Small intestine (tissue), 7 donors: Measurements from ENCODE around the gene MNAT1. TPM values are rescaled to one million over a fixed set of nuclear protein-coding genes. Genes with fewer than 3 reads are reported as not detected.
A peak's percentile ranks its signal among the peaks of the same experiment; 100 is the strongest.

ENCODE experiments used
- DNase-seq, 2 donors: peaks; one replicate each; pipeline versions ENCODE4 v3.0.0 to v3.0.0-alpha.2; 2013
- FAIRE-seq: peaks from 2 replicates; lab custom pipeline; 2012; peaks lifted over from hg19 to GRCh38; lab: Jason Lieb, UNC
- H3K27ac ChIP-seq, 3 donors: one replicate each; pipeline ENCODE4 v1.5.1; 2013; ENCODE audit warnings: low read length in 2 of 3, mild to moderate bottlenecking in 2 of 3, control low read depth in 1 of 3, inconsistent platforms in 1 of 3, low read depth in 1 of 3, moderate library complexity in 1 of 3
- H3K27me3 ChIP-seq, 3 donors: one replicate each; pipeline ENCODE4 v1.6.1; 2013; ENCODE audit warnings: low read length in 3 of 3, inconsistent platforms in 1 of 3; ENCODE audit not compliant: control insufficient read depth in 3 of 3, insufficient read depth in 3 of 3
- H3K36me3 ChIP-seq, 3 donors: one replicate each; pipeline ENCODE4 v1.6.1; 2013; ENCODE audit warnings: low read length in 3 of 3, inconsistent platforms in 1 of 3, low read depth in 1 of 3, mild to moderate bottlenecking in 1 of 3, moderate library complexity in 1 of 3; ENCODE audit not compliant: control insufficient read depth in 3 of 3, insufficient read depth in 2 of 3
- H3K4me1 ChIP-seq, 3 donors: one replicate each; pipeline ENCODE4 v1.6.1; 2013; ENCODE audit warnings: low read length in 2 of 3, inconsistent platforms in 1 of 3, low read depth in 1 of 3, mild to moderate bottlenecking in 1 of 3, moderate library complexity in 1 of 3; ENCODE audit not compliant: control insufficient read depth in 3 of 3, insufficient read depth in 2 of 3
- H3K4me3 ChIP-seq, 3 donors: one replicate each; pipeline ENCODE4 v1.5.1; 2013; ENCODE audit warnings: low read length in 3 of 3, control low read depth in 1 of 3, inconsistent platforms in 1 of 3, low read depth in 1 of 3, mild to moderate bottlenecking in 1 of 3, moderate library complexity in 1 of 3
- H3K9me3 ChIP-seq, 2 donors: one replicate each; pipeline ENCODE4 v1.6.1; 2013; ENCODE audit warnings: low read depth in 1 of 2, low read length in 1 of 2; ENCODE audit not compliant: control insufficient read depth in 2 of 2, insufficient read depth in 1 of 2
- WGBS, 3 donors: extraction: QIAGEN DNeasy Blood & Tissue Kit; methylation state at CpG; one replicate each; pipeline ENCODE4 v1.1.7; 2013; 5-methylcytosine and 5-hydroxymethylcytosine counted together
- polyA plus RNA-seq, 4 donors: library from polyadenylated mRNA; stranded (reverse) in 3 of 4; unstranded in 1 of 4; fragments of 200-250 nt in 3 of 4; fragments of 120-200 nt in 1 of 4; gene quantifications; one replicate each; pipeline versions ENCODE4 v1.2.1 to v1.2.3, GENCODE V29; 2013
- donor health status: healthy with polysubstance abuse.
- donor health status: control.
- donor health status: control.
- donor health status: Bipolar disorder and iron deficiency.
- donor health status: healthy.

The MNAT1 gene
- polyA plus RNA-seq, 4 donors, result 9.5 to 28.7 (median 12.8) TPM

- DNase-seq, result no peak
- no peak overlapping the region for H3K27ac ChIP-seq
- H3K4me1 ChIP-seq, result no peaks in the 10 kb centered on the region
- peaks cover 0 to 2% (median 0%) of the 10 kb centered on the region in 3 donors for H3K27me3 ChIP-seq
- no peak for FAIRE-seq
- no peaks in the 10 kb centered on the region for H3K36me3 ChIP-seq
- 79 to 89% (median 86%) methylated on average over 6 of the region's 6 CpGs for WGBS, 3 donors
- no peaks in the 10 kb centered on the region for H3K9me3 ChIP-seq
- no peak overlapping the region for H3K4me3 ChIP-seq
These were observed 21.0 kb upstream of the MNAT1 start for GRCh38 chr14:60713513-60713912.

GRCh38 chr14:60720391-60720790, 14.2 kb upstream of the MNAT1 start:
- 88 to 100% (median 96%) methylated on average over 1 of the region's 1 CpG for WGBS, 3 donors
- peaks cover 6 to 41% (median 11%) of the 10 kb centered on the region in 3 donors for H3K27me3 ChIP-seq
- FAIRE-seq, result no peak
- H3K4me1 ChIP-seq, result peaks cover 0 to 6% (median 5%) of the 10 kb centered on the region in 3 donors
- no peak overlapping the region for H3K27ac ChIP-seq
- no peak for DNase-seq
- no peaks in the 10 kb centered on the region for H3K36me3 ChIP-seq
- no peaks in the 10 kb centered on the region for H3K9me3 ChIP-seq
- H3K4me3 ChIP-seq, result no peak overlapping the region

- no peaks in the 10 kb centered on the region for H3K36me3 ChIP-seq
- no peak for DNase-seq
- H3K4me1 ChIP-seq, result peaks cover 0 to 6% (median 5%) of the 10 kb centered on the region in 3 donors
- FAIRE-seq, result no peak
- no peaks in the 10 kb centered on the region for H3K9me3 ChIP-seq
- H3K4me3 ChIP-seq, result no peak overlapping the region
- H3K27ac ChIP-seq, result no peak overlapping the region
- 48 to 56% (median 48%) methylated on average over 4 of the region's 4 CpGs for WGBS, 3 donors
- peaks cover 6 to 41% (median 11%) of the 10 kb centered on the region in 3 donors for H3K27me3 ChIP-seq
These were observed 13.6 kb upstream of the MNAT1 start for GRCh38 chr14:60720962-60721325.

- peak; percentile 20 to 48 for DNase-seq
- Histone ChIP-seq H3K36me3 (no peaks in the 10 kb centered on the region), H3K4me1 (peaks cover 0 to 6% (median 5%) of the 10 kb centered on the region in 3 donors), H3K4me3 (peak overlapping the region in 2 of 3 donors; percentile 53 to 62), H3K9me3 (no peaks in the 10 kb centered on the region), H3K27me3 (peaks cover 6 to 41% (median 11%) of the 10 kb centered on the region in 3 donors), H3K27ac (no peak overlapping the region)
- no peak for FAIRE-seq
- 1 to 4% (median 4%) methylated on average over 43 to 70 of the region's 70 CpGs for WGBS, 3 donors
These were observed 13.0 kb upstream of the MNAT1 start for GRCh38 chr14:60721326-60722106.

- Histone ChIP-seq H3K36me3 (no peaks in the 10 kb centered on the region), H3K27ac (no peak overlapping the region), H3K4me1 (peaks cover 0 to 6% (median 5%) of the 10 kb centered on the region in 3 donors), H3K9me3 (no peaks in the 10 kb centered on the region), H3K4me3 (peak overlapping the region in 2 of 3 donors; percentile 53 to 62), H3K27me3 (peaks cover 6 to 42% (median 11%) of the 10 kb centered on the region in 3 donors)
- 1 to 2% (median 1%) methylated on average over 11 of the region's 11 CpGs for WGBS, 3 donors
- no peak for DNase-seq
- FAIRE-seq, result no peak
These were observed 12.5 kb upstream of the MNAT1 start for GRCh38 chr14:60722107-60722356.

GRCh38 chr14:60722357-60723115, 12.0 kb upstream of the MNAT1 start:
- Histone ChIP-seq H3K27ac (no peak overlapping the region), H3K4me3 (peak overlapping the region; percentile 53 to 62 (median 58)), H3K36me3 (no peaks in the 10 kb centered on the region), H3K9me3 (no peaks in the 10 kb centered on the region), H3K4me1 (peaks cover 0 to 6% (median 5%) of the 10 kb centered on the region in 3 donors), H3K27me3 (peaks cover 6 to 46% (median 11%) of the 10 kb centered on the region in 3 donors)
- DNase-seq (peak in 1 of 2 donors; percentile 54), FAIRE-seq (no peak)
- WGBS, 3 donors, result 0 to 1% (median 0%) methylated on average over 56 to 60 of the region's 60 CpGs

GRCh38 chr14:60723116-60723906, 11.2 kb upstream of the MNAT1 start:
- Histone ChIP-seq H3K4me1 (peaks cover 0 to 6% (median 5%) of the 10 kb centered on the region in 3 donors), H3K4me3 (peak overlapping the region; percentile 53 to 62 (median 58)), H3K36me3 (no peaks in the 10 kb centered on the region), H3K27ac (no peak overlapping the region), H3K9me3 (no peaks in the 10 kb centered on the region), H3K27me3 (peaks cover 6 to 46% (median 11%) of the 10 kb centered on the region in 3 donors)
- 0 to 1% (median 0%) methylated on average over 54 to 78 of the region's 78 CpGs for WGBS, 3 donors
- DNase-seq (peak in 1 of 2 donors; percentile 62), FAIRE-seq (no peak)
